ENCODE measurements around the gene TBX19.
"Not testable (repeated sequence)": the region's sequence is repeated elsewhere in the genome, so short reads cannot be mapped to it uniquely, and the experiment has no call there.

Gene TBX19

DNA sequence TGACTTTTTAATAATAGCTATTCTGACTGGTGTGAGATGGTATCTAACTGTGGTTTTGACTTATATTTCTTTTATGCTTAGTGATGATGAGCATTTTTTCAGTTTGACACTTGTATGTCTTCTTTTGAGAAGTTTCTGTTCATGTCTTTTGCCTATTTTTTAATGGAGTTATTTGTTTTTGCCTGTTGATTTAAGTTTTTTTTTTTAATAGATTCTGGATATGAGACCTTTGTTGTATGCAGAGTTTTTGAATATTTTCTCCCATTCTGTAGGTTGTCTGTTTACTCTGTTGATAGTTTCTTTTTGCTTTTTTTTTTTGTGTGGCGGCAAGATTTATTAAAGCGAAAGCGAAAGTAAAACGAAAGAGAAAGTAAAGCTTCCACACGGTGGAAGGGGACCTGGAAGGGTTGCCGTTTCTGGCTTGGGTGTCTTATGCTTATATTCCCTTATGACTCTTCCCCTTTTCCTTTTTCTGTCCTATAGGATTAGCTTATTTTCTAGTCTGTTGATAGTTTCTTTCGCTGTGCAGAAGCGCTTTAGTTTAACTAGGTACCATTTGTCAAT is 67.6 kb downstream of the TBX19 start:
- peak overlapping the region; percentile 31 for H3K4me3 ChIP-seq (ENCODE audit: low read length)
- no peak for DNase-seq (ENCODE audit: low read depth)
- TF ChIP-seq, protein P1, sequence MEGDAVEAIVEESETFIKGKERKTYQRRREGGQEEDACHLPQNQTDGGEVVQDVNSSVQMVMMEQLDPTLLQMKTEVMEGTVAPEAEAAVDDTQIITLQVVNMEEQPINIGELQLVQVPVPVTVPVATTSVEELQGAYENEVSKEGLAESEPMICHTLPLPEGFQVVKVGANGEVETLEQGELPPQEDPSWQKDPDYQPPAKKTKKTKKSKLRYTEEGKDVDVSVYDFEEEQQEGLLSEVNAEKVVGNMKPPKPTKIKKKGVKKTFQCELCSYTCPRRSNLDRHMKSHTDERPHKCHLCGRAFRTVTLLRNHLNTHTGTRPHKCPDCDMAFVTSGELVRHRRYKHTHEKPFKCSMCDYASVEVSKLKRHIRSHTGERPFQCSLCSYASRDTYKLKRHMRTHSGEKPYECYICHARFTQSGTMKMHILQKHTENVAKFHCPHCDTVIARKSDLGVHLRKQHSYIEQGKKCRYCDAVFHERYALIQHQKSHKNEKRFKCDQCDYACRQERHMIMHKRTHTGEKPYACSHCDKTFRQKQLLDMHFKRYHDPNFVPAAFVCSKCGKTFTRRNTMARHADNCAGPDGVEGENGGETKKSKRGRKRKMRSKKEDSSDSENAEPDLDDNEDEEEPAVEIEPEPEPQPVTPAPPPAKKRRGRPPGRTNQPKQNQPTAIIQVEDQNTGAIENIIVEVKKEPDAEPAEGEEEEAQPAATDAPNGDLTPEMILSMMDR (conservative IDR thresholded peaks at IDR 0.05; ENCODE audit: low read length) = no peak

DNA sequence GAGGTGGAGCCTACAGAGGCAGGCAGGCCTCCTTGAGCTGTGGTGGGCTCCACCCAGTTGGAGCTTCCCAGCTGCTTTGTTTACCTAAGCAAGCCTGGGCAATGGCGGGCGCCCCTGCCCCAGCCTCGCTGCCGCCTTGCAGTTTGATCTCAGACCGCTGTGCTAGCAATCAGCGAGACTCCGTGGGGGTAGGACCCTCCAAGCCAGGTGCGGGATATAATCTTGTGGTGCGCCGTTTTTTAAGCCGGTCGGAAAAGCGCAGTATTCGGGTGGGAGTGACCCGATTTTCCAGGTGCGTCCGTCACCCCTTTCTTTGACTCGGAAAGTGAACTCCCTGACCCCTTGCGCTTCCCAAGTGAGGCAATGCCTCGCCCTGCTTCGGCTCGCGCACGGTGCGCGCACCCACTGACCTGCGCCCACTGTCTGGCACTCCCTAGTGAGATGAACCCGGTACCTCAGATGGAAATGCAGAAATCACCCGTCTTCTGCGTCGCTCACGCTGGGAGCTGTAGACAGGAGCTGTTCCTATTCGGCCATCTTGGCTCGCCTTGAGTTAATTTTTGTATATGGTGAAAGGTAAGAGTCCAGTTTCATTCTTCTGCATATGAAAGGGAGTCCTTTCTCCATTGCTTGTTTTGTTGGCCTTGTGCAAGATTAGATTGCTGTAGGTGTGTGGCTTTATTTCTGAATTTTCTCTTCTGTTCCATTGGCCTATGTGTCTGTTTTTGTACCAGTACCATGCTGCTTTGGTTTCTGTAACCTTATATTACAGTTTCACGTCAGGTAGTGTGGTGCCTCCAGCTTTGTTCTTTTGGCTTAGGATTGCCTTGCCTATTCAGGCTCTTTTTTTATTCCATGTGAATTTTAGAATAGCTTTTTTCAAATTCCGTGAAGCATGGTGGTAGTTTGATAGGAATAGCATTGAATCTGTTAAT is 73.9 kb downstream of the TBX19 start:
- H3K4me3 ChIP-seq (ENCODE audit: low read length); DNase-seq (ENCODE audit: low read depth): not testable (repeated sequence)

DNA sequence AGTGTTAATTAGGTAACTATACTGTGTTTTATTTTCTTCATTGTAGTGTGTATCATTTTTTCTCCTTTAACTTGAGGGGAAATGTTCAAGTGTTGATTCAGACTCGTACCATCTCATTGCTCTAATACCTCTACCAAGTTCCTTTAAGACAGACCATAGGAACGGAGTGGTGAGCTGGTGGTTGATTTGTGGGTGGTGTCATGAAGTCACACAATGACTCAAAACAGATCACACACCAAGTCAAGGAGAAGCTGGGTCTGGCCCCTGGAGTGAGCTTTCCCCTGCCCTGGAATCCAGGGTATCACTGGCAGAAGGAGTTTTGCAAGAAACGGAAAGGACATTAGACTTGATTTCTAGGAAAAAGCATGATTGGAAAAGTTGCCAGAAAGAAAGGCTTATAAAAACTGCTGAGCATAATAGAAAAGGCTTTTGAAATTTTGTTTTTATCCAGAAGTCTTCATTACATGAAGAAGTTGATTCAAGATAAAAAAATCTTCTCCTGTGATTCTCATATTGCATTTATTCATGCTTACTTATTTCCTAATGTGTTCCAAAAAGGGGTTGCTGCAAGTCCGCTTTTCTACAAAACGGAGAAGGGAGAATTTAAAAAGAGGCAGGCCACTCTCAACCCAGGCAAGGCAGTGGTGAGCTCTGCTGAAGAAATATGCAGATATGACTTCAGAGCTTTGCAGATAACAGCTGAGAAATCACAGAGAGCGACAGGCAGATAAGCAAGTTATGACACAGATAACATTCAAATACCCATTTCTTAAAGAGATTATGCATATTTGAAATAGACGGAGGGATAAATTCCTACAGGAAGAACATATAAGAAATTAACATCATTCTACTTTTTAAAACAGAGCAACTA is 79.7 kb downstream of the TBX19 start:
- peak; percentile 25 for DNase-seq (ENCODE audit: low read depth)
- TF ChIP-seq, protein P1 (conservative IDR thresholded peaks at IDR 0.05; ENCODE audit: low read length) = no peak
- H3K4me3 ChIP-seq (ENCODE audit: low read length) = no peak overlapping the region

DNA sequence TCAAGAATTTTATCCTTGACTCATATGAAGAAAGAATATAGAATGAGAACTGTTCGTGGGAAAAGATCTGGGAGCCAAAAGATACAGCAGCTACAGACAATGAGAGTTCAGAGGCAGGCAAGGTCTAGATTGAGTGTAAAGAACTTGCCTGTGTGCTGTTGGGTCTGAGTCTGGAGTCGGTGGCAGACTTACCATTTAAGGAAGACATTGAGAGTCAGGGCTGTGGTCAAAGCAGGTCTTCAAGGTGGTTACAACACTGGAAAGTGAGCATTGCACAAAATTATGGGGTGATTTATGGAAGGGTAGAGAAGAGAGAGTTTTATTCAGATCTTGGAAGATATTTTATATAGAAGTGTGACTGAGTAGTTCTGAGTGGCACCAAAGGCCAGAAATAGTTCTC is 80.6 kb downstream of the TBX19 start:
- TF ChIP-seq, protein P1 (conservative IDR thresholded peaks at IDR 0.05; ENCODE audit: low read length) = no peak

DNA sequence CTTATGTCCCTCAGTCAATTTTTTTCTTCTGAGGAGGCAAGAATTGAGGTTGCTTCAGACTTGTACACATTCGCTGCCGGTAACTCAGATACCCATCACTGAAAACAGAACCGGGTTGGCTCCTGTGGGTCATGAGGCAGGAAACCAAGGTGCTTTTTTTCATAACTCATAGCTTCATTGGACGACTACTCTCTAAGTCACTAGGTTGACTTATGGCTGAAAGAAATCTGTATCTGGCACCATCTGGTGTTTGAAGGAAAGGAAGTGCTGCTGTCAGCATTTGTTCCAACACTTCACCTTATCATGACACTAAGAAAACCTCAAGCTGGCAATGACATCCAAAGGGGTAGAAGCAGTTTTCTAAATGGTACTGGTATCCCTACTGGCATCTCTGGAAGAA is 82.3 kb downstream of the TBX19 start:
- DNase-seq (ENCODE audit: low read depth) = no peak
- no peak overlapping the region for H3K4me3 ChIP-seq (ENCODE audit: low read length)
- TF ChIP-seq, protein P1 (conservative IDR thresholded peaks at IDR 0.05; ENCODE audit: low read length) = no peak

More for the DNA sequence above, 80.6 kb downstream of the TBX19 start:
- no peak for DNase-seq (ENCODE audit: low read depth)
- H3K4me3 ChIP-seq (ENCODE audit: low read length) = no peak overlapping the region

All from AG10803 (cell line).